Measurements from ENCODE around the gene GATA1. TPM values are rescaled to one million over a fixed set of nuclear protein-coding genes. Genes with fewer than 3 reads are reported as not detected.
"Not testable (repeated sequence)": the region's sequence is repeated elsewhere in the genome, so short reads cannot be mapped to it uniquely, and the experiment has no call there.

Gene GATA1
- polyA plus RNA-seq, 12 donors: 0.37 to 1.4 (median 0.51) TPM; not detected in 2

DNA sequence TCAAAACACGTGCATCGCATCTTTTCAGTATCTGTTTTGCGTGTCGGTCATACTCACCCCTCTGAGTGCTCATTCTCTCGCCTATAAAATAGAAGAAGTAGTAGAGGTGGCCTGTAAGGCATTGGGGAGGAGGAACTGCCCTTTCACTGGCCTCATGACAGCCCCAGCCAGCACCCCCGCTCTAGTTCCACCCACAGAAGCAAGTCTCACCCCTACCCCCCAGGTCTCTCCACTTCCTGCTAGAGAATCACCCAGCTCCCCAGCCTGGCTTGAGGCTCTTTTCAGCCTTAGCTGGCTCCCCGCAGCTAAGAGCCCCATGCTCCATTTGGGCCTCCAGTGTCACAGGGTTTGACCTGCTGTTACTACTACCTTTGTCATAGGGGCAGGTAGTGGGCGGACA, 27.3 kb downstream of the GATA1 start:
- no peak for DNase-seq

DNA sequence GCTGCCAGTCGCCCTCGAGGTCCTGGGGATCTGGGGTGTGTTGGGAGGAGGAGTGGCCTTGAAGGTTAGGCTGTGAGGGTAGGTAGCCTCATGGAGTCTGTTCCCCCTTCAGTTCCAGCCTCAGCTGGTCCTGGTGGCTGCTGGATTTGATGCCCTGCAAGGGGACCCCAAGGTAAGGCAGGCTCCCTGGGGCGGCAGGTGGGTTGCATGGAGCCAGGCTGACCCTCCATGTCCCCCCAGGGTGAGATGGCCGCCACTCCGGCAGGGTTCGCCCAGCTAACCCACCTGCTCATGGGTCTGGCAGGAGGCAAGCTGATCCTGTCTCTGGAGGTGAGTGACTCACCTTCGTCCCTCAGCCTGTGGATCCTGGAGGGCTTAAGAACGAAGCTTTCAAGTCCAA, 28.3 kb downstream of the GATA1 start:
- no peak for DNase-seq

DNA sequence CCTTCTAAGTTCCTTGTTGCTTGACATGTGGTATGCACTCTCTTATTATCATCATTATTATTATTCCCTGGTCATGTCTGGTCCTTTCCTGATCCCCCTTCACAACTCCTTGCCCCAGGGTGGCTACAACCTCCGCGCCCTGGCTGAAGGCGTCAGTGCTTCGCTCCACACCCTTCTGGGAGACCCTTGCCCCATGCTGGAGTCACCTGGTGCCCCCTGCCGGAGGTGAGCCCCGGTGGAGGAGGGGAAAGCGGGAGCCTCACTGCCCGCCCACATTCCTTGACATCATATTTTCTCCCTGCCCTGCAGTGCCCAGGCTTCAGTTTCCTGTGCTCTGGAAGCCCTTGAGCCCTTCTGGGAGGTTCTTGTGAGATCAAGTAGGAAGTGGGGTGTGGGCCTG, 28.9 kb downstream of the GATA1 start:
- DNase-seq: no peak

DNA sequence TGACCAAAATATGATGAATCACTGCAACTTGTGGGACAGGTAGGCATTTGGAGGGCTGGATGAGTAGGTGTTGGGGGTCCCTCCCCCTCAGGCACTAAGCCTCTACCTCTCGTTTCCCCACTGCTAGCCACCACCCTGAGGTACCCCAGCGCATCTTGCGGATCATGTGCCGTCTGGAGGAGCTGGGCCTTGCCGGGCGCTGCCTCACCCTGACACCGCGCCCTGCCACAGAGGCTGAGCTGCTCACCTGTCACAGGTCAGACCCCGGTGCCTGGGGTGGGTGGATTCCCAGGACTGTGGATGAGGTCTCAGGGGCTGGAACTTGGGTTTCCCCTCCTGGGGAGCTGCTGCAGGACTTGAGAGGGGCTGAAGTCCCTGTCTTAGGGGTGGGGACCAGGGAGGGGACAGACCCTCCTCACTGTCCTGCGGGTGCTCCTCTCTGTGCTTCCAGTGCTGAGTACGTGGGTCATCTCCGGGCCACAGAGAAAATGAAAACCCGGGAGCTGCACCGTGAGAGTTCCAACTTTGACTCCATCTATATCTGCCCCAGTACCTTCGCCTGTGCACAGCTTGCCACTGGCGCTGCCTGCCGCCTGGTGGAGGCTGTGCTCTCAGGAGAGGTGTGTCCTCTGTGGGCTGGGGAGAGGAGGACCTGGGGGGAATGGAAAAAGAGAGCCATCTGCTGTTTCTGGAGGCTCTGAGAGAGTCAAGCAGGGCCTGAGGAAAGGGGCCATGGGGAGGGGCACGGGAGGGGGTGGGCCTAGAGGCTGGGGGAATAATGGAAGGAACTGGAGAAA, 29.8 kb downstream of the GATA1 start:
- DNase-seq: no peak

DNA sequence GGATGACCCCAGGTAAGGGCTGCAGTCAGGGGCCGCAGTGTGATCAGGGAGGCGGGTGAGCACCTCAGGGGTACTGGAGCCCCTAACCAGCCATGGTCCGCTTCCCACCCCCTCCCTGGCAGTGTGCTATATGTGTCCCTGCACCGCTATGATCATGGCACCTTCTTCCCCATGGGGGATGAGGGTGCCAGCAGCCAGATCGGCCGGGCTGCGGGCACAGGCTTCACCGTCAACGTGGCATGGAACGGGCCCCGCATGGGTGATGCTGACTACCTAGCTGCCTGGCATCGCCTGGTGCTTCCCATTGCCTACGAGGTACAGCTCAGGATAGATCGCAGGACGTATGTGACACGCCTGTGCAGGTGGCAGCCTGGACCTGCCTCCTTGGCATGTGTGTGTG, 31.7 kb downstream of the GATA1 start:
- no peak for DNase-seq

DNA sequence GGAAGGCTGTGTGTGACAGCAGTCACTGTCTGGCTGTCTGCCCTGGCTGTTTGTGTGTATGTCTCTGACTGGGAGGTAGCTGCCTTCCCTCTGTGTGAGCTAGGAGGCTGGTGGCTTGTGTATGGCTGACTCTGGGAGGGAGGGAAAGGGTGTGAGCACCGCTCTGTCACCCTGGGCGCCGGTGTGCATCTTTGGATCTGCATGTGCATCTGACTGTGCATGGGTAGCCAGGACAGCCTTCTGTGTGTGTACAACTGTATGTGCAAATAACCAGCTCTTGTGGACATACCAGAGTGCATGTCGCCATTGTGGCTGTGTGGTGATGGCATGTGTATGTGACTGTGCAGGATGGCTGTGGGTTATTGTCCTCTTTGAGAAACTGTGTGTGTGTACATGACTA, 32.5 kb downstream of the GATA1 start:
- no peak for DNase-seq

DNA sequence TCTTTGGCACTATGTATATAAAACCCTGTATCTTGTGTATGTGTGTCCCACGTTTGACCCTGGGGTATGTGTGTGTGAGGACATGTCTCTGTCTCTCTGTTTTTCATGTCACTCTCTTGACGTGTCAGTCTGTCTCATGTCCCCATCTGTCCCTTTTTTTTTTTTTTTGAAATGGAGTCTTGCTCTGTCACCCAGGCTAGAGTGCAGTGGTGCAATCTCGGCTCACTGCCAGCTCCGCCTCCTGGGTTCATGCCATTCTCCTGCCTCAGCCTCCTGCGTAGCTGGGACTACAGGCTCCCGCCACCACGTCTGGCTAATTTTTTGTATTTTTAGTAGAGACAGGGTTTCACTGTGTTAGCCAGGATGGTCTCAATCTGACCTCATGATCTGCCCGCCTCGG, 33.0 kb downstream of the GATA1 start:
- not testable (repeated sequence) for DNase-seq

DNA sequence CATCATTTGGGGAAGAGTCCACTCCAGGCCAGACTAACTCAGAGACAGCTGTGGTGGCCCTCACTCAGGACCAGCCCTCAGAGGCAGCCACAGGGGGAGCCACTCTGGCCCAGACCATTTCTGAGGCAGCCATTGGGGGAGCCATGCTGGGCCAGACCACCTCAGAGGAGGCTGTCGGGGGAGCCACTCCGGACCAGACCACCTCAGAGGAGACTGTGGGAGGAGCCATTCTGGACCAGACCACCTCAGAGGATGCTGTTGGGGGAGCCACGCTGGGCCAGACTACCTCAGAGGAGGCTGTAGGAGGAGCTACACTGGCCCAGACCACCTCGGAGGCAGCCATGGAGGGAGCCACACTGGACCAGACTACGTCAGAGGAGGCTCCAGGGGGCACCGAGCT, 36.7 kb downstream of the GATA1 start:
- no peak for DNase-seq

DNA sequence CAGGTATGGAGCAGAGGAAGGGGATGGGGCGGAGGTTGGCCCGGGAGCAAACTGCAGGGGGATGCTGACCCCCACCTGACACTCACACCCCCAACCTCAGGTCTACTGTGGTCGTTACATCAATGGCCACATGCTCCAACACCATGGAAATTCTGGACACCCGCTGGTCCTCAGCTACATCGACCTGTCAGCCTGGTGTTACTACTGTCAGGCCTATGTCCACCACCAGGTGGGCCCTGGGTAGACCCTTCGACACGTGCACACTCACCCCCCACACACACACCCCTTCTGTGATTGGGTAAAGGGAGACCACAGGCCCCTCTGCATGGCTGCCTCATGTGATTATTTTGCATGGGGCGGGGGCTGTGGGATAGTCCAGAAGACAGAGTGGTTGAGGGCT, 37.7 kb downstream of the GATA1 start:
- DNase-seq: no peak

DNA sequence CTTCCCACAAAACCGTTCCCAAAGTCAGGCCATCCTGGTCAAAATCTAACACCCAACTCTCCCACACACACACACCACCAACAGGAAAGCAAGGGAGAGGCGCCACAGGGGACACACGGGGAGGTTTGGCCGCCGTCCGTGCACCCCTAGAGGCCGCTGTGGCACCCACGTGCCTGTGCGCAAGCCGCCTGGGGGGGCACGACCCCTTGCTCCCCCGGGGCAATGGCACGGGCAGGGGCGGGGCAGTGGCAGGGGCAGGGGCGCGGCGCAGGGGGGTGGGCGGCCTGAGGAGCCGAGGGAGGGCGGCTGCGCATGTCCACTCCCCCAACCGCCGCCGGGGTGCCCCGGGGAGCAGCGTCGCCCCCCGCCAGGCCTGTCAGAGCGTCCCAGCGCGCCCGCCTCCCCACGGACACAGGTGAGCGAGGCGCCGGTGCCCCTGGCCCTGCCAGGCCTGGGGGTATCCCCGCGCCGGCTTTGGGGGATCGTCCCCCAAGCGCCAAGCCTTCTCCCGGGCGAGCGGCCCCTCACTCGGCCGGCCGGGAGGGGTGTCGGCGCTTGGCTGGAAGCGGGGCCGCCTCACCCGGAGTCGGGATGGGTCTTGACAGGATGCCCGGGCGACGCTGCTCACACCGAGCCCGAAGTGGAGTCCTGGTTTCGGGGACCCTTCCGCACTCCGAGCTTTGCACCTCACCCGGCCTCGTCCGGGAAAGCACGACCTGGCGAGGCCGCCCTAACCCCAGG, 39.9 kb downstream of the GATA1 start, which contains the start of gene ERAS:
Gene ERAS (plus strand): TSS at position 379 of the 741 bp plus-strand sequence. CDS start 2,611 bp downstream, outside the sequence.
- no peak for DNase-seq

DNA sequence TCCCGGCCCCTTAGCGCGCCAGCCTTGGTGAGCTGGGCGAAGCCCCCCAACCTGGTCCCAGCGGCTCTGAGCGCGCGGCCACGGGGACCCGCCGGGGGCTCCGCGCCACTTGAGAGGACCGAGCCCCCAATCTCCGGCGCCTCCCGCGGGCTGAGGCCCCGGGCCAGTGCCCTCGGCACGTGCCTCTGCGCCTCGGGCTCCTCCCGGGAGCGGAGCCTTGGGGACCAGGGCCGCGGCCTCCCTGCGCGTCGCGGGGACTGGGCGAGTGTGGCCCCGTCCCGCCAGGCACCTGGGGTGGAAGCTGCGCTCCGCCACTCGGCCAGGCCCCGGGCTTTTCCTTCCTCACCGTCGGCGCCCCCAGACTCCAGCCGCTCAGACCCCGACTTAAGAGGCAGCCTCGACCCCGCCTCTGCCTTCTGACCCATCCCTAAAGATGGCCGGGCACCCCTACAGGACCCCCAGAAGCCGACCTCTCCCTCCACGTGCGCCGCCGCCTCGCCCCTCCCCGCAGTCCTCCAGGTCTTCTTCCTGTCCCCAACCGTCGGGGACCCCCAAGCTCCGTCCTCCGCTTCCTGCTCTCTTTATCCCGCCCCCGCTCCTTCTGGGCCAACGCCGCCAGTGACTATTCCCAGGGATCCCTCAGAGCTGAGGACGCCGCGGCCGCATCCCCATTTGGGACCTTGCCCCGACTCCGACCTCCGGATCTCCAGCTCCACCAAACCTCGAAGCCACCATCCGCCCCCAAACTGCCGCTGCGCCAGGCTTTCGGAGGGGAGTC, 40.7 kb downstream of the GATA1 start:
- no peak for DNase-seq

DNA sequence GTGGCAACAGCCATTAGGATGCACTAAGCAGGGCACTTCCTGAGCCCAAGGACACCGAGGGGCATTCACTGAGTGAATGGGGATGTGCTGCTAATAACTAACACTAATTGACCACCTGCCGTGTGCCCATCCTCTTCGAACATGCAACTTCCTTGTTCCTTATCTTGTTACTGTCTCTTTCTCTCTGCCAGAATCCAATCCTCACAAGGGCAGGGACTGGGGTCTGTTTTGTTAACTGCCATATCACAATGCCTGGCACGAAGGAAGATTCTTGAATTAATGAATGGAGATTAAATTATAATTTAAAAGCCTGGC, 41.2 kb downstream of the GATA1 start:
- DNase-seq: no peak

DNA sequence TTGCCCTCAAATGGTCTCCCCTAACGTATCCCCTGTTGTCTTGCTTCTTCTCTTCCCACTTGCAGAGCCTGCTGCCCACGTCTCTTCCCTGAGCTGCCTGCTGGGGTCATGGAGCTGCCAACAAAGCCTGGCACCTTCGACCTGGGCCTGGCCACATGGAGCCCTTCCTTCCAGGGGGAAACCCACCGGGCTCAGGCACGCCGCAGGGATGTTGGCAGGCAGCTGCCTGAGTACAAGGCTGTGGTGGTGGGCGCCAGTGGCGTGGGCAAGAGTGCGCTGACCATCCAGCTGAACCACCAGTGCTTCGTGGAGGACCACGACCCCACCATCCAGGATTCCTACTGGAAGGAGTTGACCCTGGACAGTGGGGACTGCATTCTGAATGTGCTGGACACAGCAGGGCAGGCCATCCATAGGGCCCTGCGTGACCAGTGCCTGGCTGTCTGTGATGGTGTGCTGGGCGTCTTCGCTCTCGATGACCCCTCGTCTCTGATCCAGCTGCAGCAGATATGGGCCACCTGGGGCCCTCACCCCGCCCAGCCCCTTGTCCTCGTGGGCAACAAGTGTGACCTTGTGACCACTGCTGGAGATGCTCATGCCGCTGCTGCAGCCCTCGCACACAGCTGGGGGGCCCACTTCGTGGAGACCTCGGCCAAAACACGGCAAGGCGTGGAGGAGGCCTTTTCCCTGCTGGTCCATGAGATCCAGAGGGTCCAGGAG, 42.8 kb downstream of the GATA1 start:
- no peak for DNase-seq

DNA sequence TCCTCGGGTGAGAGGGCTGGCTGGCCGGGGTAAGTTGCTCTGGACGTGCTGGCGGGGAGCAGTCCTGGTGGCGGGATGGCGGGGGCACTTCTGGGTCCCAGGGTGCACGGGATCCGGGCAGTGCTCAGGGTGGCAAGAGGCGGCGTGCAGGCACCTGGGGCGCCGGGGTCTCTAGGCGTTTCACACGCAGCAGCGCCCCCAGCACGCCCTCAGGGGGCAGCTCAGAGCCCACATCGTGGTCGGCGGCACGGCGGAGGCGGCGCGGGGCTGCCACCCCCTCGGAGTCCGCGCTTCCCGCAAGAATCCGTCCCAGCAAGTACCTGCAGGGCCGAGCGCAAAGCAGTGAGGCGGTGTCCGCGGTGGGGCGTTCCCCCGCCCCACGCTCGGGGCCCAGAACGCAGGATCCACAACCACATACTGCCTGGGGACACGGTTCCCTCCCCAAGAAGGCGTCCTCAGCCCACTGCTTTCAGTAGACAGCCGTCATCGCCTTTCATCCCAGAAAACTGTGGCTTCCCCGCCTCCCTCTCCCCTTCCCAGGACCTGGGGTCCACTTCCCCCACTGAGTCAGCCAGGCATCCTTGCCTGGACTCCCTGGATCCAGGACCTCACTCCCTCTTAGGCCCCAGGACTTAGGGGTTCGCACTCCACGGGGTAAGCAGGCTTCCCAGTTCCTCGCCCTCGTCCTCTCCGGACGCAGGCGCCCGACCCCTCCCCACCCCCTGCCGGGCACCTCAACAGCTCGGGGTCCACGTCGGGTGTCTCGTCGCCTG, 44.9 kb downstream of the GATA1 start:
- DNase-seq: no peak

DNA sequence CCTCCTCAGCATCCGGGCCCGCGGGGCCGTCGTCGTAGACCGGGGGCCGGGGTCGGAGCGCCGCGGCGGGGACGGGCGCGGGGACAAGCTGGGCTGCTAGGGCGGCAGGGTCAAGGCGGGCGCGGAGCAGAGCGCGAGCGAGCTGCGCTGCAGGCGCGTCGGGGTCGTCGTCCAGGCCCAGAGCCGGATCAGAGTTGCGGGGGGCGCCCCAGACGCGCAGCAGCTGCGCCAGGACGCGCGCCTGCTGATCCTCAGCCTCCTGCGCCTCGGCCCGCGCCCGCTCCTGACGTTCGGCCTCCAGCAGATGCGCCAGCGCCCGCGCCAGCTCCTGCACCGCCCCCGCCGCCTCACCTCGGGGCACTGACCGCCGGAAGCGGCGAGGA, 45.5 kb downstream of the GATA1 start:
- DNase-seq: no peak

DNA sequence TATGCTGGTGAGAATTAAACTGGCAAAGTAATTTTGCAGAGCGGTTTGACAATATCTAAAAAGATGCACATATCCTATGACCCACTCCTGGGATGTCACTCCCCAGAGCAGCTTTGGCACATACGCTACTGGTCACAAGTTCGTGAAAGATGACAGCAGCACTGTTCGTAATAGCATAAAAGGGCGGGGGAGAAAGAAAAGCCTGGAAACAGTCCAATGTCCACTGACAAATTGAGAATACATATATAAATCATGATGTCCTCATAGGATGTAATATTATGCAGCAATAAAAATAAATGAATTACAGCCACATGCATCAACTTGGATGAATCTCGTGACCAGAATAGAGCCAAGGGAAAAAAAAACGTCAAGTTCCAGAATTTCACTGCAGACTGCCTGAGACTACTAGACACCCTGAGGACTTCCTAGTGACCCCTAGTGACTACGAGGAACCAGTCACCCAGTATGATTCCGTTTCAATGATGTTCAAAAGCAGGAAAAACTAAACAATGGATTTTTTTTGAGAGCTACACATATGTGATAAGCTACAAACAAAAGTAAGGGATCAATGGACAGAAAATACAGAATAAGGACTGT, 47.2 kb downstream of the GATA1 start:
- DNase-seq: no peak

DNA sequence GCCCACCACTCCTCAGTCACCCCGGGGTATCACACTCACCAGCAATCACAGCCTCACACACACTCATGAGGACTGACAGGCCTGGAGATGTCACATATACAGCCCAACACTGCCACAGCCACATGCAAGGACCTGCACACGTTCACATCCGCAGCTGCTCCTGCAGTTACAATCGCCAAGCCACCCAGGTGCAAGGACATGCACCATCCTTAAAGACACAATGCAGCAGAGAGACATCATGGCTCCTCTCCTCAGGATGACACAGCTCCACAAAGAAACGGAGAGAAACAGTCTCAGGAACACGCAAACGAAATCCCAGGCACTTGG, 48.0 kb downstream of the GATA1 start:
- DNase-seq: no peak

DNA sequence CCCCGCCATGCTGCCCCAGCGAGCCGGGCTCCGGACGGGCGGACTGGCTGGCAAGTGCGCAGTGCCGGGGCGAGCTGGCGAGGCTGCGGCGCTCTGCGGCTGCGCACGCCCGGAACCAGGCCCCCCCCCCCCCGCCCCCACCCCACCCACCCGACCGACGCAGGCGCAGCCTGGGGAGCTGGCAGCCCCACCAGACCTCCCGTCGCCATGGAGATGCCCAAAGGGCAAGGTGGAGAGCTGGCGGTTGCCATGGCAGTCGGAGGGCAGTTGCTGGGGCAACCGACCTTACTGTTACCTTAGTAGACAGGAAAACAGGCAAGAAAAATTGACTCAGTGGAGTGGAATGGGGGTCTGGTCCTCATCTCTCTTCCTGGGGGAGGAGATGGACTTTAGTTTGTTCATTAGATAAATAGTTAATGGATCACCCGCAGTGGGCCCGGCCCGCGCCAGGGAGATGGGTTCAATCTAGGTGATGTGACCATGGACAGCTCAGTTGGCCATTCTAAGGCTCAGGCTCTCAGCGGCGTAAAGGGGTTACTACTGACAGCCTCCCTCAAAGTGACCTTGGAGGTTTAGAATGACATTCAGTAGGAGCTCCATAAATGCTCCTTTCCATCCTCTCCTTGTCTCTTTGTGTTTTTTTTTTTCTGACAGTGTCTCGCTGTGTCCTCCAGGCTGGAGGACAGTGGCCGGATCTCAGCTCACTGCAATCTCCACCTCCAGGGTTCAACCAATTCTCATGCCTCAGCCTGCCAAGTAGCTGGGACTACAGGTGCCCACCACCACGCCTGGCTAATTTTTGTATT, 49.3 kb downstream of the GATA1 start, which contains the start of gene PCSK1N:
Gene PCSK1N (minus strand): TSS at position 87 of the 806 bp plus-strand sequence. CDS start 78 bp downstream, at position 9.
- no peak for DNase-seq

DNA sequence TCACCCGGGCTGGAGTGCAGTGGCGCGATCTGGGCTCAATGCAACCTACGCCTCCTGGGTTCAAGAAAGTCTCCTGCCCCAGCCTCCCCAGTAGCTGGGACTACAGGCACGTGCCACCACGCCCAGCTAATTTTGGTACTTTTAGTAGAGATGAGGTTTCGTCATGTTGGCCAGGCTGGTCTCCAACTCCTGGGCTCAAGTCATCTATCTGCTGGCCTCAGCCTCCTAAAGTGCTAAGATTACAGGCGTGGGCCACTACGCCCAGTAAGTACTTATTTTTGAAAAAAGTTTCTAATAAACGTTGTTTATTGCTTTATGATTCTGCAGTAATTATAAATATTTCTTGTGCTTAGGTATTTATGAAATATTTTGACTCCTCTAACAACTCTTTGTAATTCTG, 53.3 kb downstream of the GATA1 start:
- DNase-seq: no peak
